Effector memory CD4-positive, alpha-beta T cell (primary cell): ENCODE data around the gene PLA2G4F.

Source experiments
- DNase-seq, 3 donors: peaks; one replicate each; pipeline ENCODE4 v3.0.0-alpha.2; 2020
- H3K27ac ChIP-seq: 2 replicates; pipeline ENCODE4 v1.7.0; 2013; ENCODE audit warnings: mild to moderate bottlenecking, low read length, moderate library complexity; ENCODE audit not compliant: insufficient read depth, poor library complexity, severe bottlenecking
- H3K27me3 ChIP-seq: replicated peaks from 2 replicates; pipeline ENCODE4 v1.7.0; 2013; ENCODE audit warnings: mild to moderate bottlenecking, low read length; ENCODE audit not compliant: insufficient read depth, control insufficient read depth, poor library complexity, severe bottlenecking
- H3K36me3 ChIP-seq: 2 replicates; pipeline ENCODE4 v1.7.0; 2013; ENCODE audit warnings: mild to moderate bottlenecking, low read length, moderate library complexity; ENCODE audit not compliant: control insufficient read depth, insufficient read depth
- H3K4me1 ChIP-seq: 2 replicates; pipeline ENCODE4 v1.7.0; 2013; ENCODE audit warnings: low read length, mild to moderate bottlenecking; ENCODE audit not compliant: control insufficient read depth, insufficient read depth, poor library complexity, severe bottlenecking
- H3K4me3 ChIP-seq: 2 replicates; pipeline ENCODE4 v1.7.0; 2013; ENCODE audit warnings: low read length, low read depth, mild to moderate bottlenecking; ENCODE audit not compliant: insufficient read depth, poor library complexity, severe bottlenecking
- H3K9me3 ChIP-seq: 2 replicates; pipeline ENCODE4 v1.7.0; 2013; ENCODE audit warnings: mild to moderate bottlenecking, low read length, moderate library complexity; ENCODE audit not compliant: control insufficient read depth

The PLA2G4F gene

DNA sequence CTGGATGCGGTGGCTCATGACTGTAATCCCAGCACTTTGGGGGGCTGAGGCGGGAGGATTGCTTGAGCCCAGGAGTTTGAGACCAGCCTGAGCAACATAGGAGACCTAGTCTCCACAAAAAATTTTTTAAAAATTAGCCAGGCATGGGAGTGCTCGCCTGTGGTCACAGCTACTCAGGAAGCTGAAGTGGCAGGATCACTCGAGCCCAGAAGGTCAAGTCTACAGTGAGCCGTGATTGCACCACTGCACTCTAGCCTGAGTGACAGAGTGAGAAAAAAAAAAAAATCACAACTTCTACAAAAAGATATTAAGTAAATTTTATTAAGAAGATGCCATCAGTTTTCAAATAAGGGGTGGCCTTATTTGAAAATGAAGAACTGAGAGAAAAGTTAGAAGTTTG, 50.1 kb downstream of the PLA2G4F start:
- Histone ChIP-seq H3K36me3 (no peaks in the 10 kb centered on the region), H3K4me3 (no peak overlapping the region), H3K27me3 (no peaks in the 10 kb centered on the region), H3K27ac (no peak overlapping the region), H3K9me3 (no peaks in the 10 kb centered on the region), H3K4me1 (peaks cover 4% of the 10 kb centered on the region)
- no peak for DNase-seq

DNA sequence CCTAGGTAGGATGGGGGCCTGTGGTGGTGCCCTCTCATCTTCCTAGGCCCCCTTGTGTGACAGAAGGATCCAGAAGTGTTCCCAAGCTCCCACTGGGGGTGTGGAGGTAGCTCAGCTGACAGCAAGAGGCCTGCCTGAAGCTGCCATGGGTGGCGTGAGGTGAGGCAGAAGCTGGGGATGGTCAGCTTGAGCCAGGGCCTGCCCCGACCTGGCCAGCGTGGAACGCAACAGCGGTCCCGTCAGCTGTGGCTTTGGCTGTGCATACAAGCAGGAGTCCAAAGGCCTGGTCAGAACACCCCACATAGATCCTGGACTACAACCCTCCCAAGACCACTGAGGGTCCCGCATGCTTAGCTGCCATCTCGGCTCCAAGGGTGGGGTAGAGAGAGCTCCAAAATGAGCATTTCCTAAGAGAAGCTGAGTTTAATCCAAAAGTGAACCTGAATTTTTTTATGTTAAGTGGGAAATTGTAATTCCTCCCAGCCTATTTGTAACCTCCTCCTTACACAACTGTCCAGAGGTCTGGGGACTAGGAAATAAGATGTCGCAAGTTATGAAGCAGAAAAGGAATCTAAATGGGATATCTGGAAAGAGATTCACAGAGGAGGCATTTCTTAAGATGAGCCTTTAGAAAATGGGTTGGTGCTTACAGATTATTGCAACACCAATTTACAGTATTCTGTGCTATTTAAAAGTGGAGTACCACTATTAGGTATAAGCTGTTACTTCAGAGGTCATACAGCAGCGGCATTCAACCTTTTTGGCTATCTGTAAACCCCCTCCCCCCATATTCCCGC, 52.1 kb downstream of the PLA2G4F start:
- H3K27ac ChIP-seq, result no peak overlapping the region
- no peaks in the 10 kb centered on the region for H3K9me3 ChIP-seq
- H3K27me3 ChIP-seq, result no peaks in the 10 kb centered on the region
- DNase-seq, result no peak
- H3K4me3 ChIP-seq, result no peak overlapping the region
- H3K36me3 ChIP-seq, result no peaks in the 10 kb centered on the region
- H3K4me1 ChIP-seq, result peaks cover 4% of the 10 kb centered on the region

GRCh38 chr15:42102646-42103235, 53.7 kb downstream of the PLA2G4F start:
- H3K36me3 ChIP-seq, result no peaks in the 10 kb centered on the region
- H3K4me3 ChIP-seq, result no peak overlapping the region
- no peak for DNase-seq
- no peak overlapping the region for H3K27ac ChIP-seq
- peaks cover 4% of the 10 kb centered on the region for H3K4me1 ChIP-seq
- H3K9me3 ChIP-seq, result no peaks in the 10 kb centered on the region
- H3K27me3 ChIP-seq, result no peaks in the 10 kb centered on the region

DNA sequence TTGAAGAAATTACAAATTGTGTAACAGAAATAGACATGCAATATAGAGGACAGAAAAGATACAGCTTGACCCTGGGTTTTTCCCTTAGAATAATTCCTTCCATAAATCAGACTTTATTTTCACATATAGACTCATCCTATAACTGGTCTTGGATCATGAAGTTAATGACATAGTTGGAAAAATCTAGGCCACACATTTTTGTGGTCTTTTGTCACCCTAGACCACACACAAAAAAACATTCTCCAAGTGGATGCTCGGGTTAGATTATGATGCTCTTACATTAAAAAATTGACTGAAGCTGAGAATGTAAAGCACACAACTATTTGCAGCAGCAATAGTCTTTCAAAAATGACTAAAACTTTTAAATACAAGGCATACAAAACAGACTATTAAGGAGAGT, 54.6 kb downstream of the PLA2G4F start:
- H3K36me3 ChIP-seq, result no peaks in the 10 kb centered on the region

GRCh38 chr15:42100021-42100800, 56.2 kb downstream of the PLA2G4F start:
- no peak for DNase-seq
- H3K27me3 ChIP-seq, result no peaks in the 10 kb centered on the region
- no peak overlapping the region for H3K27ac ChIP-seq
- no peaks in the 10 kb centered on the region for H3K36me3 ChIP-seq
- no peaks in the 10 kb centered on the region for H3K9me3 ChIP-seq
- H3K4me1 ChIP-seq, result no peaks in the 10 kb centered on the region
- no peak overlapping the region for H3K4me3 ChIP-seq

More for the DNA sequence above, 54.6 kb downstream of the PLA2G4F start:
- DNase-seq, result no peak
- Histone ChIP-seq H3K27ac (no peak overlapping the region), H3K4me3 (no peak overlapping the region), H3K4me1 (no peaks in the 10 kb centered on the region), H3K9me3 (no peaks in the 10 kb centered on the region), H3K27me3 (no peaks in the 10 kb centered on the region)

GRCh38 chr15:42097018-42097417, 59.4 kb downstream of the PLA2G4F start:
- H3K4me3 ChIP-seq, result no peak overlapping the region
- no peaks in the 10 kb centered on the region for H3K36me3 ChIP-seq
- no peaks in the 10 kb centered on the region for H3K4me1 ChIP-seq
- no peak for DNase-seq
- H3K27me3 ChIP-seq, result no peaks in the 10 kb centered on the region
- no peaks in the 10 kb centered on the region for H3K9me3 ChIP-seq
- no peak overlapping the region for H3K27ac ChIP-seq

DNA sequence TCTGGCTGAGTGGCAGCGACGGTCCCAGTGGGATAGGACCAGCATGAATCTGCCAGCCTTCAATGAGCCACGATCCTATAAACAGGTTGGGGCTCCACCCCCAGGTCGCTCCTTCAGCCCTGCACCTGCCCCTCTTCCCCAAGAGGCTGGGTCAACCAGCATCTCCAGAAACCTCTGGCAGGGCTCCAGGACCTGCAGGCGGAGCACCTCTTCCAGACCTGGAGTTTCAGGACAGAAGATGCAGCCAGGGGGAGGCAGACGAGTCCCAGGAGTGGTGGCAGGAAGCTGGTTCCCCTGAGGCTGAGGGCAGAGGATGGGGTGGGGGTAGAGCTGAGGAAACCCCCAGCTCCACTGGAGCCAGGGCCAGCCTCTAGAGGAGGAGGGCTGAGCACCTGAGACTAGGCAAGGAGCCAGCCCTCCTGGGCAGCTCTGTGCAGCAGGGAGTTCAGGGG, 61.9 kb downstream of the PLA2G4F start, which contains the start of gene PLA2G4D:
PLA2G4D (minus strand) TSS at position 51 of the 452 bp plus-strand sequence. CDS start 103 bp downstream, outside the sequence.
- no peaks in the 10 kb centered on the region for H3K9me3 ChIP-seq
- no peaks in the 10 kb centered on the region for H3K27me3 ChIP-seq
- no peak within 1 kb of the TSS for H3K4me3 ChIP-seq
- no peak for DNase-seq
- H3K36me3 ChIP-seq, result no peaks in the 10 kb centered on the region
- H3K4me1 ChIP-seq, result no peaks in the 10 kb centered on the region
- no peak within 1 kb of the TSS for H3K27ac ChIP-seq

GRCh38 chr15:42093966-42094365, 62.5 kb downstream of the PLA2G4F start:
- no peaks in the 10 kb centered on the region for H3K27me3 ChIP-seq
- H3K27ac ChIP-seq, result no peak overlapping the region
- H3K4me1 ChIP-seq, result no peaks in the 10 kb centered on the region
- no peak overlapping the region for H3K4me3 ChIP-seq
- DNase-seq, result no peak
- no peaks in the 10 kb centered on the region for H3K36me3 ChIP-seq
- no peaks in the 10 kb centered on the region for H3K9me3 ChIP-seq

- no peak overlapping the region for H3K4me3 ChIP-seq
- H3K36me3 ChIP-seq, result no peaks in the 10 kb centered on the region
- no peaks in the 10 kb centered on the region for H3K9me3 ChIP-seq
- DNase-seq, result no peak
- no peaks in the 10 kb centered on the region for H3K27me3 ChIP-seq
- no peaks in the 10 kb centered on the region for H3K4me1 ChIP-seq
- H3K27ac ChIP-seq, result no peak overlapping the region
Observed at GRCh38 chr15:42092398-42093318, 63.8 kb downstream of the PLA2G4F start.
